Activated CD4-positive, alpha-beta T cell treated with anti-CD3 and anti-CD28 coated beads for 48 hours (primary cell): Measurements from ENCODE around the gene LRRC36.
"Not testable (repeated sequence)": the region's sequence is repeated elsewhere in the genome, so short reads cannot be mapped to it uniquely, and the experiment has no call there.

Experiments used
- DNase-seq: peaks from one replicate; pipeline ENCODE4 v3.0.0-alpha.2; 2020

LRRC36 gene

DNA sequence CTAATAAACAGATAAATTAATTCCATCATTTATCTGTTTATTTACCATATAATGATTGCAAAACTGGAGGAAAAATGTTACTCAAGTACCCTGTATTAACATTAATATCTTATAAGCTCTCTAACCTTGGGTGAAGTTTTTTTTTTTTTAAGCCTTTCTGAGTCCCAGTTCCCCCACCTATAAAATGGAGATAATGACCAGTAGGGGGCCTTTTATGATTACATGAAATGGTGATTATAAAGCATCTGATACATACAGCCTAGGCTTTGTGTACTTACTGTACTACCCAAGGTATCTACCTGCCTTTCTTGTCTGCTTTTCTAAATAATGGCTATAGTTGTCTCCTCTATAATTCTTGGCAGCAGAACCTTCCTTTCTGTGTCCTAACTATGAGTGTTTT is 22.6 kb downstream of the LRRC36 start:
- no peak for DNase-seq

GRCh38 chr16:67350324-67350723 is 23.7 kb downstream of the LRRC36 start:
- DNase-seq: no peak

DNA sequence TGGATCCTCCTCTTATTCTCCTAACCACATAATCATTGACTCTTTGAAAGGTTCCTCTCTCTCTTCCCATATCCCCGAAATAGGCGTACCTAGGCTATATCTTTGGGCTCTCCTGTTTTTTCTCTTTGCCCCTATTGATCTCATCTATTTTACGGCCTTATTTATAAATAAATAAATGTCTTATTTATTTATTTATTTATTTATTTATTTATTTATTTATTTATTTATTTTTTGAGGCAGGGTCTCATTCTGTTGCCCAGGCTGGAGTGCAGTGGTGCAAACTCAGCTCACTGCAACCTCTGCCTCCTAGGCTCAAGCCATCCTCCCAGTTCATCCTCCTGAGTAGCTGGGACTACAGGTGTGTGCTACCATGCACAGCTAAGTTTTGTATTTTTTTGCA is 25.8 kb downstream of the LRRC36 start:
- DNase-seq: not testable (repeated sequence)

- DNase-seq: no peak
Measured at GRCh38 chr16:67356396-67356795, 29.8 kb downstream of the LRRC36 start.

DNA sequence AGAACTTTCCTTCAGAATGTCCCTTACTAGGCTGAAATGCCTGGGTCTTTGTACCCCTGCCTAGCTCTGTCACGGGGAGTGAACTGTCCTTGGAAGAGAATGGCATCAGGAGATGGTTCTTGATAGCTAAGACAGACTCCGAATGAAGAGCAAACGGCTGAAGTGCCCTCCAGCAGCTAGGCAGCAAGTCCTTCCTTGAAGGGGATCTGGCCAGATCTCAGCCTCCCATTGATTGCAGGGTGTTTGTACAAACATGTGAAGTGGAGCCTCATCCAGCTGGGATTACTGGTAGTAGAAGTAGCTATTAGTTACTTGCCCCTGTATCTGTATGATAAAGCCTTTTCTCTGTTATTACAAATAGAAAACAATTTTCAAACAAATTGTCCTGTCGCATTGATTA is 30.9 kb downstream of the LRRC36 start:
- DNase-seq: no peak

- not testable (repeated sequence) for DNase-seq
Measured at GRCh38 chr16:67359540-67360269, 33.1 kb downstream of the LRRC36 start.

GRCh38 chr16:67361038-67361437 is 34.4 kb downstream of the LRRC36 start:
- DNase-seq: no peak

DNA sequence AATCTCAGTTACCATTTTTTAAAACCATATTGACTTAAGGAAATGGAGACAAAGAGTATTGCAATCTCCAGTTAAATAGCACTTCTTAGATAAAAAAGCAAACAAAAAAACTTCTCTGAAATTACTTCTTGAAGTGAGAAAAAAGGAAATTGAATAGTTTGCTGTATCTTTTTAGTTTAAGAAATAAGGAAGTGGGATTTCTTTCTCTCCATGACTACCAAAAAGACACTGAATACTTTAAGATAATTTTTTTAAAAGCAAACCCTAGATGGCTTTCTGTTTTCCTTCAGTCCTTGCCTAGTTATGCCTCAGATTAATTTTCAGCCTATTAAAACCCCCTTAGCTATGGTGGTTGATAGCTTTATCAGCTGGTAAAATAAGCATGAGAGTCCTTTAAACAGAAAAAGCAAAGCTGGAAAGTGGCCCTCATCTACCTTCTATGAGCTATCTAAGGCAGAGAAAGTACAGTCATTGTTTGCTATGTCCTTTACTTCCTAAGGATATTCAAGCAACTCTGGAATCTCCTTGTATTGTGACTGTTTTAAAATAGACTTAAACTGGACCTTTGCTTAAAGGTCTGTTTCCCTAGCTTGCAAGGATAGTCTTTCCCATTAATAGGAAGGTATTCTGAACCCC is 38.1 kb downstream of the LRRC36 start:
- DNase-seq: no peak

DNA sequence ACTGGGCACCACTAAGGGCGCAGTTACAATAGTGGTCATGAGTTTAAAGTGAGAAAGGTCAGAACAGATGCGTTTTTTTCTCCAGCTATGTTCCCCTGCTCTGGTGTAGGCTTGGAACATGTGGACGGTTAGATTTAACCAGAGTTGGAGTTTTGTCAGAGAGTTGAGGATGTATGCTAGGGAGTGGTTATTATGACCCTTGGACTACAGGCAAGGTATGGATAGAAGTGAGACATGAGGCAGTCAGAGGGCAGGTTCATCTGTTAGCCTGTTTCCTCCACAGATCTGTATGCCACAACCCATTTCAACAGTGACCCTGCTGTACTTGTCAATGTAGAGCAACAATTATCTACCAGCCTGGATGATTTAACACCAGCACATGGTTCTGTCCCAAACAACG is 44.0 kb downstream of the LRRC36 start:
- DNase-seq: no peak

- no peak for DNase-seq
Measured at GRCh38 chr16:67372664-67373063, 46.0 kb downstream of the LRRC36 start.

DNA sequence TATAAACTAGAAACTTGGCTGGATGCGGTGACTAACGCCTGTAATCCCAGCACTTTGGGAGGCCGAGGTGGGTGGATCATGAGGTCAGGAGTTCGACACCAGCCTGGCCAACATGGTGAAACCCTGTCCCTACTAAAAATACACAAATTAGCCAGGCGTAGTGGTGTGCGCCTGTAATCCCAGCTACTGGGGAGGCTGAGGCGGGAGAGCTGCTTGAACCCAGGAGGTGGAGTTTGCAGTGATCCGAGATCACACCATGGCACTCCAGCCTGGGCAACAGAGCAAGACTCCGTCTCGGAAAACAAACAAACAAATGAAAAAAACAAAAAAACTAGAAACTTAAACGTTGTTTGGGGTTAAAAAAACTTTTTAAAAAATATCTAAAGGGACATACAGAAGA is 49.4 kb downstream of the LRRC36 start:
- not testable (repeated sequence) for DNase-seq

DNA sequence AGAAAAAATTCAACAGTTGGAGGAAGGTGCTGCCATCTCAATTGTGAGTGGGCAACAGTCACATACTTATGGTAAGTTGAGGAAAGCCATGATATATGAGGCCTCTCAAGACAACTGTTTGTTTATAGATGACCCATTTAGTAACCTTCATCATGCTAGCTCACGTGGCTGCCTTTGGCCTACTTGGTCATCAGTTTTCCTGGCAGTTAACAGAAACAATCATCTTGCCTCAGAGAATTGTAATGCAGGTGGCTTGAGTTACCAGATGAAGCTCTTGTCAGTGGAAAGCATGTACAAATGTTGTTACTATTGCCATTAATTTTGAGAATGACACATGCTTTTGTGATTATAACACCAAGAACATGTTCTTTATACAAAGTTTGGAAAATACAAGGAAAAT is 52.0 kb downstream of the LRRC36 start:
- DNase-seq: no peak

DNA sequence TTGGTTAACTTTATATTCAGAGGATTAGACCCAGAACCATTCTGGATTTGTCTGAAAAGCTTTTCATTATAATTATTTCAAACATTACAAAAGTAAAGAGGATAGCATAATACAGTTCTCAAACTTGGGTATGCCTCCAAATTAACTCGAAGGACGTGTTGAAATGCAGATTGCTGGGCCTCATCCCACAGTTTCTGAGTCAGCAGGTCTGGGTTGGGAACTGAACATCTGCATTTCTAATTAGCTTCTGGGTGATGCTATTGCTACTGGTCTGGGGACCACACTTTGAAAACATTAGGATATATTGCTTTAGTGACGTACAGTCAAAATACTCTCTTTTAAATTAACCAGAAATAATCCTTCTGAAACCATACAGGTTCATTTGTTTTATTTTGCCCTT is 56.7 kb downstream of the LRRC36 start:
- no peak for DNase-seq

DNA sequence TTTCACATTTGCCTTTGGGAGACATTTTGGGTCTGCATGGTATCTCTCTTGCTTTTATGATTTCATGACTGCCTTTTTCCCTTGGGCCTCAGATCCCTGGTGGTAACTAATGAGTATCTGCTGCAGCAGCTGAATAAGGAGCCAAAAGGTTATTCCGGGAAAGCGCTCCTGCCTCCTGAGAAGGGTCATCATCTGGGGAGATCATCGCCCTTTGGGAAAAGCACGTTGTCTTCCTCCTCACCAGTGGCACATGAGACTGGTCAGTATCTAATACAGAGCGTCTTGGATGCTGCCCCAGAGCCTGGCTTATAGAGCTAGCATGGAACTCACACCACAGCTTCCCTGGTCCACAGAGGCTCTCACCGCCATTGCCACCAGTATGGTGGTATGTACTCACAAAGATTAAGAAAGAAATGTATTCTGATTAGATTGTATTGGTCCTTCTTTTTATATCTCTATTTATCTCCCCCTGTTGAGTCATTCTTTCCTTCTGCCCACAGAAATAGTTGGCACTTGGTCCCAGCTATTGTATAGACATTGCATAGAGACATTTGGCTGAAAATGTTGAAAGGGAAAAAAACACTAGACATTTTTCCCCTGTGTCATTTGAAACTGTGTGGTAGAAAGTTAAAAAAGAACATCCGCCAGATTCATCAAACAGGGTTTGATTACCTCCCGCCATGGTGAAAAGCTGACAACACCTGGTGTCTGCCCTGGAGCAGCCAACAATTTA is 58.3 kb downstream of the LRRC36 start:
- DNase-seq: no peak

- no peak for DNase-seq
Measured at GRCh38 chr16:67386861-67387455, 60.3 kb downstream of the LRRC36 start.

DNA sequence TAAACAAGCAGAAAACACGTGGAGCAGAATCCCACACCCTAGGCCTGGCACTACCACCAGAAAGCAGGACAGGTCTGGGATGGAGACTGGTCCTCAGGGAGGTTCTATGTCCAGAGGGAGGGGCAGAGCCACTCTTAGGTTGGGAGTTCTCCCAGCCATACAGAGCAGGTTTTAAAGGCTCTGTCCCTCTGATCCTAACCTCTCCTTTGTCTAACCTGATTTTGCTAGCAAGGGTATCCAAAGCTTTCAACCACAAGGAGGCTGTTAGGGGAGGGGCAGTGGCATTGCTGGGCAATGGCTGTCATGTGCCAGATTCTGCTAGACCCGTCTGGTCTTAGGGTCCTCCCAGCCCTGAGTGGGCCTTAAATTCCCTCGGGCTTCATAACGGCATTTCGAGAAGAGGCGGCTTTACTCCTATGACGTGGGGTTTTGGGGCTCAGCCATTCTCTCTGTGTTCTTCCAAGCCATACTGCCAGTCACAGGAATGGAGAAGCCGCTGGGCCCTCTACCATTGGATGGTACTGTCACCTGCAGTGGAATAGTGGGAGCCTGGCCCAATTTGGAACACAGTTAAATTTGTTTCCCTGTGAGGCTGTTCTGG is 61.0 kb downstream of the LRRC36 start:
- DNase-seq: no peak

GRCh38 chr16:67388191-67388590 is 61.6 kb downstream of the LRRC36 start:
- DNase-seq: no peak

DNA sequence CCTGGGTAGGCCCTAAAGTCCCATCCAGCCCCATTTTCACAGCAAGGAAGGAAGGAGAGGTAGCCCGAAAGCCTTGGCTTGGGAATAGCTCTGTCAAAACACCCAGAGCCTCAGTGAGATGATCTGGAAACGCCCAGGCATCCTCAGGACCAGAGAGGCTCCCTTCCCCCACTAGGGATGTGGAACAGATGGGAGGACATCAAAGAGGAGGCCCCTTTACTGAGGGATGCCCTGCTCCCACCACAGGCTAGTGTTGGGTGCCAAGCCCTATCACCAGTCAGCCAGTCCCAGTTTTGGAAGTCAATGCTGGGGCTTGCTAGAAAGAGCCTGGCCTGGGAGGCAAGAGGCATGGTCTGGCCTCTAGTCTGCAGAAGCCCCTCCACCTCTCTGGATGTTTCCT is 62.0 kb downstream of the LRRC36 start:
- DNase-seq: no peak

- no peak for DNase-seq
Measured at GRCh38 chr16:67389911-67390815, 63.5 kb downstream of the LRRC36 start.

DNA sequence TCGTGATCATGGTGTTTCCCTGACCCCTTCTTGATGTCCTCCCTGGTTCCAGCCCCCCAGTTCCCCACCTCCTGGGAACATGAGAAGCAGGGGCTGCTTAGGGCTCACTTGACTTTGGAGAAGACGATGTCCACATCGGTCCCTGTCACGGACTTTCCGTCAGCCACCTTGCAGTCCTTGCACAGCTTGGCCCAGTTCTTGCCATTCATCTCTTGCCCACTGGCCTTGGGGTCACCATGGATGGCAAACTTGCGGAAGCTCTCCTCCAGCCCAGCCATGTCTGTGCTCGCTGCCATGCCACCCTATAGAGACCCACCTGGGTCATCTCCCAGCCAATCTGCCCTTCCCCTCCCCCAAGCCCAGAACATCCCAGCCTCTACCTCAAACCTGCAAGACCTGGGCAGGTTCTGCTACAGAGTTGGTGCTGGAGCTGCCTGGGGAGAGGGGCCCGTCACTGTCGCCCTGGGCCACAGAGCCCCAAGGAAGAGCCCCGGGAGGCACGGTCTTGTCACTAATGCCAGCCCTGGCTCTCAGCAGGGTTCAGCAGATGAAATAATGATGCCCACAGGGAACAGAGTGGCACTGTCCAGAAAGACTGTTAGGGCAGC is 64.3 kb downstream of the LRRC36 start:
- DNase-seq: no peak

DNA sequence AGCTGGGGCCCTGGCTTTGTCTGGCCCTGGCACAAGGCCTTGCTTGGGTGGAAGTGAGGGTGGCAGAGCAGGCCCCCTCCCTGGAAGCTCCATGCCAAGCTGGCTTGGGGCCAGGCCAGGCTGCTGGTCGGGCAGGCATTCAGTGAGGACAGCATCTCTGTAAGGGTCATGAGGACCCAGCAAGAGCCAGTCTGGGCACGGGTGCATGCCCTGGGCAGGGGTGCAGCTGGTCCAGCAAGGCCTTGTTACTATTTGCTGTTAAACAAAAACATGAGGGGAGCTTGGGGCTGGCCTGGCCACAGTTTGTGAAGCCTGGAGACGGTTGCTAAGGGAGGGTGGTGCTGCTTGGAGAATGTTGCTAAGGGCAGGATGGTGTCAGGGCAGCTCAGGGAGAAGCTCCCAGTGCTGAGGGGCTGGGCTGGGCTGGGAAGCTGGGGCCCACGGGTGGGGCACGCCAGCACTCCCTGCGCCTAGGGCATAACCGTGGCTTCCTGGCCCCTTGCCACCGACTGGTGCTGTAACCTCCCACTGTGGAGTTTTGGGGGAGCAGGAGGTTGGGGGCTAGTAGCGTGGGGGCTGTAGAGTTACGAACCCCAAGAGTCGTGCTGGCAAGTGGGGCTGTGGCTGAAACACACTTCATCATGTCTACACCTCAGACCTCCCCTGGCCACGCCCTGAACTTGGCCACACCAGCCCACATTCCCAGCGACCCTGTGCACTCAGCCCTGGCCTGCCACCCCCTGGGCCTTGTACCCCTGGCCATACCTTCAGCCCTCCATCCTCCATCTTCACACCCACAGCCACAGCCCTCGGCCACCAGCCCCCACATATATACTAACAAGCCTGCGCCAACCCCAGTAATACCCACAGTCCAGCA is 65.0 kb downstream of the LRRC36 start:
- no peak for DNase-seq
